Right atrium auricular region (tissue), 2 donors: Measurements from ENCODE around the gene HDAC7. TPM values are rescaled to one million over a fixed set of nuclear protein-coding genes. Genes with fewer than 3 reads are reported as not detected.

Experiments
- DNase-seq: peaks from one replicate; pipeline ENCODE4 v3.0.0-alpha.2; 2019; ENCODE audit warnings: low spot score
- H3K27ac ChIP-seq, 2 donors: fragments of 200-600 bp; sonication (generic); 1 replicate in 1 of 2; 2 replicates in 1 of 2; pipeline ENCODE4 v1.5.1; 2016 to 2019
- H3K27me3 ChIP-seq, 2 donors: fragments of 200-600 bp; sonication (generic); one replicate each; pipeline versions ENCODE4 v1.5.1 to v1.6.0; 2017 to 2019
- H3K36me3 ChIP-seq: fragments of 200-600 bp; sonication (generic); one replicate; pipeline ENCODE4 v1.5.1; 2016
- H3K4me1 ChIP-seq, 2 donors: fragments of 200-600 bp; sonication (generic); one replicate each; pipeline versions ENCODE4 v1.5.1 to v1.6.0; 2017 to 2019
- H3K4me3 ChIP-seq, 2 donors: fragments of 200-600 bp; sonication (generic); 1 replicate in 1 of 2; 2 replicates in 1 of 2; pipeline ENCODE4 v1.5.1; 2017 to 2019; ENCODE audit warnings: mild to moderate bottlenecking in 1 of 2, moderate library complexity in 1 of 2
- H3K9me3 ChIP-seq, 2 donors: fragments of 200-600 bp; sonication (generic); one replicate each; pipeline ENCODE4 v1.5.1; 2019
- CTCF ChIP-seq, 2 donors: fragments of 200-600 bp; sonication (generic); IDR thresholded peaks; one replicate each; pipeline ENCODE4 v1.5.1; 2019; ENCODE audit warnings: antibody characterized with exemption in 2 of 2
- total RNA-seq, 2 donors: library from RNA; depleted of rRNA; stranded (reverse); fragments of >200 nt; gene quantifications; one replicate each; pipeline ENCODE4 v1.1.0, GENCODE V29; 2016

HDAC7 gene
- total RNA-seq, 2 donors from 2014 or later, result 33.4 to 60.2 TPM

- DNase-seq, result no peak
- Histone ChIP-seq H3K27me3 (no peaks in the 10 kb centered on the region), H3K27ac (peak overlapping the region; percentile 95 to 99), H3K4me3 (peak overlapping the region in 1 of 2 donors; percentile 9), H3K9me3 (no peaks in the 10 kb centered on the region), H3K4me1 (peaks cover 0 to 100% of the 10 kb centered on the region in 2 donors), H3K36me3 (peaks cover 14% of the 10 kb centered on the region)
- no peak for TF ChIP-seq CTCF (IDR thresholded peaks at IDR 0.05)
Measured at GRCh38 chr12:47808050-47808449, 11.7 kb downstream of the HDAC7 start.

- Histone ChIP-seq H3K4me3 (no peak overlapping the region), H3K27me3 (no peaks in the 10 kb centered on the region), H3K27ac (peak overlapping the region; percentile 95 to 99), H3K36me3 (peaks cover 14% of the 10 kb centered on the region), H3K9me3 (no peaks in the 10 kb centered on the region), H3K4me1 (peaks cover 0 to 100% of the 10 kb centered on the region in 2 donors)
- TF ChIP-seq CTCF (IDR thresholded peaks at IDR 0.05), result no peak
- DNase-seq, result no peak
Measured at GRCh38 chr12:47807338-47807737, 12.4 kb downstream of the HDAC7 start.

GRCh38 chr12:47805417-47805816 lies 14.3 kb downstream of the HDAC7 start:
- no peak for TF ChIP-seq CTCF (IDR thresholded peaks at IDR 0.05)
- DNase-seq, result no peak

GRCh38 chr12:47804171-47804570 lies 15.5 kb downstream of the HDAC7 start:
- peak overlapping the region in 1 of 2 donors; percentile 13 for H3K27ac ChIP-seq
- no peaks in the 10 kb centered on the region for H3K27me3 ChIP-seq
- H3K9me3 ChIP-seq, result no peaks in the 10 kb centered on the region
- H3K36me3 ChIP-seq, result peaks cover 14% of the 10 kb centered on the region
- no peak overlapping the region for H3K4me3 ChIP-seq
- peaks cover 0 to 100% of the 10 kb centered on the region in 2 donors for H3K4me1 ChIP-seq
- DNase-seq, result no peak
- no peak for TF ChIP-seq CTCF (IDR thresholded peaks at IDR 0.05)

More at GRCh38 chr12:47805417-47805816, 14.3 kb downstream of the HDAC7 start:
- Histone ChIP-seq H3K36me3 (peaks cover 14% of the 10 kb centered on the region), H3K4me3 (no peak overlapping the region), H3K27me3 (no peaks in the 10 kb centered on the region), H3K27ac (peak overlapping the region; percentile 23 to 95), H3K9me3 (no peaks in the 10 kb centered on the region), H3K4me1 (peaks cover 0 to 100% of the 10 kb centered on the region in 2 donors)

- Histone ChIP-seq H3K4me3 (no peak overlapping the region), H3K4me1 (peaks cover 0 to 100% of the 10 kb centered on the region in 2 donors), H3K27me3 (no peaks in the 10 kb centered on the region), H3K36me3 (peaks cover 19% of the 10 kb centered on the region), H3K9me3 (no peaks in the 10 kb centered on the region), H3K27ac (peak overlapping the region; percentile 46 to 68)
- no peak for TF ChIP-seq CTCF (IDR thresholded peaks at IDR 0.05)
- no peak for DNase-seq
Measured at GRCh38 chr12:47803191-47803875, 16.4 kb downstream of the HDAC7 start.
